ENCODE measurements around the gene ZNF483. TPM values are rescaled to one million over a fixed set of nuclear protein-coding genes. Genes with fewer than 3 reads are reported as not detected.
"Not testable (repeated sequence)": the region's sequence is repeated elsewhere in the genome, so short reads cannot be mapped to it uniquely, and the experiment has no call there.

The ZNF483 gene
- total RNA-seq, 1 experiment from 2014 or later: 0.19 TPM

DNA sequence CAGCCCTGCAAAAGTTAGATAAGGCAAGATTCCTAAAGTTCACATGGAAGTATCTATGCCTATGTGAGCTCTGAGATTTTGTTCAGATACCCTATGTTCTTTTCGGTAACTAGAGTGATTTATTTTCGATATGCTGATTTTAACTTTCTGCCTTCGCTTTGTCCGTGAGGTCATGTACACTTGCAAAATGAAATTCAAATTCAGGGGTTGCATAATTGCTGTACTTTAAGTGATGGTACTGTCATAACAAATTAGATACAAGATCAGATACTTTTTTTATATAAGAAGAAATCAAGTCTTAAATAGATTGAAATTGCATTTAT lies 40.4 kb upstream of the ZNF483 start:
- H3K36me3 ChIP-seq (ENCODE audit: insufficient read depth, low read length): no peaks in the 10 kb centered on the region
- H3K27ac ChIP-seq (ENCODE audit: low read length): peak overlapping the region; percentile 77
- no peak for DNase-seq
- no peaks in the 10 kb centered on the region for H4K20me1 ChIP-seq (ENCODE audit: insufficient read depth, low read depth, low read length)
- peaks cover 41% of the 10 kb centered on the region for H3K79me2 ChIP-seq (ENCODE audit: low read length)
- H3K9me3 ChIP-seq (ENCODE audit: low read length): no peaks in the 10 kb centered on the region
- H3K4me2 ChIP-seq (ENCODE audit: low read depth, low read length, poor library complexity, severe bottlenecking): peak overlapping the region; percentile 94
- H3K9me2 ChIP-seq (replicated peaks; ENCODE audit: insufficient read depth, low read length): no peaks in the 10 kb centered on the region
- H3K27me3 ChIP-seq (ENCODE audit: low read length): no peaks in the 10 kb centered on the region
- peak overlapping the region; percentile 98 for H3K4me3 ChIP-seq (ENCODE audit: low read length)
- H3K9ac ChIP-seq (ENCODE audit: low read length): peak overlapping the region; percentile 95
- H2AFZ ChIP-seq (ENCODE audit: low read length): peak overlapping the region; percentile 98
- H3K4me1 ChIP-seq (ENCODE audit: low read length): peaks cover 18% of the 10 kb centered on the region

DNA sequence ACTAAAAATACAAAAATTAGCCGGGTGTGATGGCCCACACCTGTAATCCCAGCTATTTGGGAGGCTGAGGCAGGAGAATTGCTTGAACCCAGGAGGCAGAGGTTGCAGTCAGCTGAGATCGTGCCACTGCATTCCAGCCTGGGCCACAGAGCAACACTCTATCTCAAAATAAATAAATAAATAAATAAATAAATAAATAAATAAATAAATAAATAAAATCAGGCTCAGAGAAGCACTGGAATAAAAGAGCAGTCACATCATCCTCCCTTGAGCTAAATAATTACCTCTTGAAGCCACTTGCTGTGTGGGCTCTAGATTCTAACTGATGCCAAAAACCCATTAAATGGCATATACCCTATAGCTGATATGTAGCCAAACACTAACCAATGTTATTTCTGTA lies 27.8 kb upstream of the ZNF483 start:
- H3K36me3 ChIP-seq (ENCODE audit: insufficient read depth, low read length); H3K4me3 ChIP-seq (ENCODE audit: low read length); H3K79me2 ChIP-seq (ENCODE audit: low read length); H3K9me2 ChIP-seq (replicated peaks; ENCODE audit: insufficient read depth, low read length); H3K4me2 ChIP-seq (ENCODE audit: low read depth, low read length, poor library complexity, severe bottlenecking); H4K20me1 ChIP-seq (ENCODE audit: insufficient read depth, low read depth, low read length); H3K27ac ChIP-seq (ENCODE audit: low read length); H3K9ac ChIP-seq (ENCODE audit: low read length); H2AFZ ChIP-seq (ENCODE audit: low read length); DNase-seq; H3K9me3 ChIP-seq (ENCODE audit: low read length); H3K4me1 ChIP-seq (ENCODE audit: low read length); H3K27me3 ChIP-seq (ENCODE audit: low read length): not testable (repeated sequence)

DNA sequence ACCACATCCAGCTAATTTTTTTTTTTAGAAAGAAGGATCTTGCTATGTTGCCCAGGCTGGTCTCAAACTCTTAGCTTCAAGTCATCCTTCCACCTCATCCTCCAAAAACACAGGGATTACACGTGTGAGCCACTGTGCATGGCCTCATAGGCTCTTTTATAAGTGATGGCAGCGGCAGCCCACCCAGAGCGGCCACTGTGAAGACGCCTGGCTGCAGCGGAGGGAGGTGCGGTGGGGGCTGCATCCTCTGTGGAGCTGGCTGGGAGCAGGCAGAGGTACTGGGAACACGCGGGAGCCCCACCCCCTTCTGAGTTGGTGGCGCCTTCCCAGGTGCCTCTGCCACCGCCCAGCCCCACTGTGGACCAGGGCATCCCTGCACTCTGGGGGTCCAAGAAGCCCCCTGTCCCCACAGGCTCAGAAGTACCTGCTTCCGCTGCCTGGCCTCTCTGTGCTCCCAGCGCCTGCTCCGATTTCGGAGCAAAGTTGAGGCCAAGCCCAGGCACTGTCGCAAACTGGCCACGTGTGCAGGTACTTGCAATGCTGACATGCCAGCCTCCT lies 23.9 kb upstream of the ZNF483 start:
- Histone ChIP-seq H3K27me3 (ENCODE audit: low read length) (no peaks in the 10 kb centered on the region), H2AFZ (ENCODE audit: low read length) (no peak overlapping the region), H3K9me2 (replicated peaks; ENCODE audit: insufficient read depth, low read length) (no peaks in the 10 kb centered on the region), H3K4me2 (ENCODE audit: low read depth, low read length, poor library complexity, severe bottlenecking) (no peak overlapping the region), H3K9ac (ENCODE audit: low read length) (no peak overlapping the region), H3K4me3 (ENCODE audit: low read length) (no peak overlapping the region), H3K36me3 (ENCODE audit: insufficient read depth, low read length) (no peaks in the 10 kb centered on the region), H3K9me3 (ENCODE audit: low read length) (no peaks in the 10 kb centered on the region), H3K79me2 (ENCODE audit: low read length) (no peaks in the 10 kb centered on the region), H3K4me1 (ENCODE audit: low read length) (peaks cover 4% of the 10 kb centered on the region; the same call in 1 of the 2 replicates), H4K20me1 (ENCODE audit: insufficient read depth, low read depth, low read length) (no peaks in the 10 kb centered on the region), H3K27ac (ENCODE audit: low read length) (no peak overlapping the region)
- DNase-seq: no peak

DNA sequence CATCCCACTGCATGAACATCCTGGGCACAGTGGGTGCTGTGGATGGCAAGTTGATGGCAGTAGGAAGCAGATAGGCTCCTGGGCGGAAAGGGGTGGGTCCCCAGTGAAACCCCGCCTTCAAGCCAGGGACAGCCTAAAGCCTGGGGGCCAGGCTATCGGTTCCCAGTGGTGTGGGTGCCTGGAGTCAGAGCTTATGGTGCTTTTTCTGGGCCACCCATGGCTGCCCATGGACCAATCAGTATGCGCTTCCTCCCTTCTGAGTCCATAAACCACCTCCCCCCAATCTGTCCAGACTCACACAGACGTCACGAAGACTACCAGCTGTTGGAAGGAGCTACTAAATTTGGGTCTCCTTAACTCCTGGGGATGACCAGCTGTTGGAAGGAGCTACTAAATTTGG lies 23.3 kb upstream of the ZNF483 start:
- Histone ChIP-seq H4K20me1 (ENCODE audit: insufficient read depth, low read depth, low read length) (no peaks in the 10 kb centered on the region), H3K4me3 (ENCODE audit: low read length) (no peak overlapping the region), H3K9me3 (ENCODE audit: low read length) (no peaks in the 10 kb centered on the region), H2AFZ (ENCODE audit: low read length) (no peak overlapping the region), H3K4me2 (ENCODE audit: low read depth, low read length, poor library complexity, severe bottlenecking) (no peak overlapping the region), H3K4me1 (ENCODE audit: low read length) (peaks cover 4% of the 10 kb centered on the region; the same call in 1 of the 2 replicates), H3K9me2 (replicated peaks; ENCODE audit: insufficient read depth, low read length) (no peaks in the 10 kb centered on the region), H3K9ac (ENCODE audit: low read length) (no peak overlapping the region), H3K27me3 (ENCODE audit: low read length) (no peaks in the 10 kb centered on the region), H3K79me2 (ENCODE audit: low read length) (no peaks in the 10 kb centered on the region), H3K36me3 (ENCODE audit: insufficient read depth, low read length) (no peaks in the 10 kb centered on the region), H3K27ac (ENCODE audit: low read length) (no peak overlapping the region)
- no peak for DNase-seq

DNA sequence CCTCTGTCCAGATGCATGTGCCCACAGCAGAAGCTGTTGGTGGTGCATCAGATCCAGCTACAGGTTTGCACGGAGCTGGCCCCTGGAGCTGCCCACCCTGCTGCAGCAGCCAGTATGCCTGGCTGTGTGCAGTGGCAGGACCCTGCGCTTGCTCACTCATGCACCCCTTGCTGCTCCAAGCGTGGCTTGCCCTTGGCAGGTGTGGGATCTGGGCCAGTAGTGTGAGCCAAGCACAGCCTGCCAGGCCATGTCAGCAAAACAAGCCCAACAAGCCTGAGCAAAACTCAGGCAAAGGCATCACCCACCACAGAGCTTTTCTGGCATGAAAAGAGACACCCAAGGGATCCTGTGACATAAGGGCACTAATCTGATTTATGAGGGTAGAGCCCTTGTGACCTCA lies 22.5 kb upstream of the ZNF483 start:
- Histone ChIP-seq H3K9me2 (replicated peaks; ENCODE audit: insufficient read depth, low read length) (no peaks in the 10 kb centered on the region), H4K20me1 (ENCODE audit: insufficient read depth, low read depth, low read length) (no peaks in the 10 kb centered on the region), H3K36me3 (ENCODE audit: insufficient read depth, low read length) (no peaks in the 10 kb centered on the region), H3K9me3 (ENCODE audit: low read length) (no peaks in the 10 kb centered on the region), H3K4me1 (ENCODE audit: low read length) (peaks cover 4% of the 10 kb centered on the region; the same call in 1 of the 2 replicates), H3K4me2 (ENCODE audit: low read depth, low read length, poor library complexity, severe bottlenecking) (no peak overlapping the region), H3K27me3 (ENCODE audit: low read length) (no peaks in the 10 kb centered on the region), H2AFZ (ENCODE audit: low read length) (no peak overlapping the region), H3K27ac (ENCODE audit: low read length) (no peak overlapping the region), H3K79me2 (ENCODE audit: low read length) (no peaks in the 10 kb centered on the region), H3K9ac (ENCODE audit: low read length) (no peak overlapping the region), H3K4me3 (ENCODE audit: low read length) (no peak overlapping the region)
- DNase-seq: no peak

DNA sequence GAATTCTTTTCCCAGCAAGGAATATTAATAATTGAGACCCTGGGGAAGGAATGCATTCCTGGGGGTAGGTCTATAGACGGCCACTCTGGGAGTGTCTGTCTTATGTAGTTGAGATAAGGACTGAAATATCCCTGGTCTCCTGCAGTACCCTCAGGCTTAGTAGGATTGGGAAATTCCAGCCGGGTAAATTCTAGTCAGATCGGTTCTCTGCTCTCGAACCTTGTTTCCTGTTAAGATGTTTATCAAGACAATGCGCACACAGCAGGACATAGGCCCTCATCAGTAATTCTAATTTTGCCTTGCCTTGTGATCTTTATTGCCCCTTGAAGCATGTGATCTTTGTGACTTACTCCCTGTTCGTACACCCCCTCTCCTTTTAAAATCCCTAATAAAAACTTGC lies 13.4 kb upstream of the ZNF483 start:
- H3K9me3 ChIP-seq (ENCODE audit: low read length); H3K9ac ChIP-seq (ENCODE audit: low read length); H2AFZ ChIP-seq (ENCODE audit: low read length); H3K27ac ChIP-seq (ENCODE audit: low read length); H3K9me2 ChIP-seq (replicated peaks; ENCODE audit: insufficient read depth, low read length); H3K27me3 ChIP-seq (ENCODE audit: low read length); H4K20me1 ChIP-seq (ENCODE audit: insufficient read depth, low read depth, low read length); H3K4me1 ChIP-seq (ENCODE audit: low read length); H3K4me3 ChIP-seq (ENCODE audit: low read length); H3K4me2 ChIP-seq (ENCODE audit: low read depth, low read length, poor library complexity, severe bottlenecking); H3K36me3 ChIP-seq (ENCODE audit: insufficient read depth, low read length); H3K79me2 ChIP-seq (ENCODE audit: low read length); DNase-seq: not testable (repeated sequence)

DNA sequence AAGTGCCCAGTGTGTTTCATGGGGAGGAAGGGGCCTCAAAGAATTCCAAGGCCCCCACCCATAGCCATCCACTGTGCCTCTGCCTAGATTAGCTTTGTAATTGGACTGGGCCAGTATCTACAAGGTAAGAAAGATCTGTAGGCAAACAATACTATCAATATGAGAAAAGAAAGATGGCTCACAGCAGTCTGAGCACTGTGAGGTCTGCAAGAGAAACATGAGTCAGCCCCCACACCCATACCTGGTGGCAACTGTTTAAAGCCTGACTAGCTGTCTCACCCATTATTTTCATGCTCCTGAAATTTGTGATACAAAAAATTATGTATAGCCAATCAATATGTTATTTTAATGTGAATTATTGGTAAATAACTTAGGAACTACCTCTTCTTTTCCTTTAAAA lies 10.0 kb upstream of the ZNF483 start:
- Histone ChIP-seq H3K27ac (ENCODE audit: low read length) (no peak overlapping the region), H3K36me3 (ENCODE audit: insufficient read depth, low read length) (no peaks in the 10 kb centered on the region), H4K20me1 (ENCODE audit: insufficient read depth, low read depth, low read length) (no peaks in the 10 kb centered on the region), H2AFZ (ENCODE audit: low read length) (no peak overlapping the region), H3K4me1 (ENCODE audit: low read length) (no peaks in the 10 kb centered on the region), H3K4me2 (ENCODE audit: low read depth, low read length, poor library complexity, severe bottlenecking) (no peak overlapping the region), H3K4me3 (ENCODE audit: low read length) (no peak overlapping the region), H3K9me3 (ENCODE audit: low read length) (no peaks in the 10 kb centered on the region), H3K79me2 (ENCODE audit: low read length) (no peaks in the 10 kb centered on the region), H3K9me2 (replicated peaks; ENCODE audit: insufficient read depth, low read length) (no peaks in the 10 kb centered on the region), H3K9ac (ENCODE audit: low read length) (no peak overlapping the region), H3K27me3 (ENCODE audit: low read length) (no peaks in the 10 kb centered on the region)
- no peak for DNase-seq

DNA sequence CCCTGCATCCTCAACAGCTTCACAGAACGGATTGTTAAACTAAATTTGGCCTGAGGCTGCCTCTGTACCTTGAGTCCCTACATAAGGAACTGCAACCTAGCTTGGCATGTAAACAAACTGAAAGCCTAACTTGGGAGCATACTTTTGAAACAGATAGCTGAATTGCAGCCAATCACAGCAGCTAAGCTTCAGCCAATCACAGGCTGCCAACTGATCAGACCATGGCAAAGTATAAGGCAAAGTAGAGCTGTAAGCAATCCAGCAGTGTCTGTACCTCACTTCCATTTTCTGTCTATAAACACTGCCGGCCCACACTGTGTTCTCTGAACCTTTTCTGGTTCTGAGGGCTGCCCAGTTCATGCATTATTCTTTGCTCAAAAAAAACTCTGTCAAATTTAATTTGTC lies 8.9 kb upstream of the ZNF483 start:
- Histone ChIP-seq H3K79me2 (ENCODE audit: low read length) (no peaks in the 10 kb centered on the region), H4K20me1 (ENCODE audit: insufficient read depth, low read depth, low read length) (no peaks in the 10 kb centered on the region), H3K9me2 (replicated peaks; ENCODE audit: insufficient read depth, low read length) (no peaks in the 10 kb centered on the region), H3K27me3 (ENCODE audit: low read length) (no peaks in the 10 kb centered on the region), H3K9ac (ENCODE audit: low read length) (no peak overlapping the region), H3K4me3 (ENCODE audit: low read length) (no peak overlapping the region), H3K4me2 (ENCODE audit: low read depth, low read length, poor library complexity, severe bottlenecking) (no peak overlapping the region), H3K9me3 (ENCODE audit: low read length) (no peaks in the 10 kb centered on the region), H3K36me3 (ENCODE audit: insufficient read depth, low read length) (no peaks in the 10 kb centered on the region), H2AFZ (ENCODE audit: low read length) (0 out of 2 replicates have a peak overlapping the region, but pooled peaks have one; percentile 48), H3K4me1 (ENCODE audit: low read length) (no peaks in the 10 kb centered on the region), H3K27ac (ENCODE audit: low read length) (no peak overlapping the region)
- DNase-seq: peak; percentile 46

DNA sequence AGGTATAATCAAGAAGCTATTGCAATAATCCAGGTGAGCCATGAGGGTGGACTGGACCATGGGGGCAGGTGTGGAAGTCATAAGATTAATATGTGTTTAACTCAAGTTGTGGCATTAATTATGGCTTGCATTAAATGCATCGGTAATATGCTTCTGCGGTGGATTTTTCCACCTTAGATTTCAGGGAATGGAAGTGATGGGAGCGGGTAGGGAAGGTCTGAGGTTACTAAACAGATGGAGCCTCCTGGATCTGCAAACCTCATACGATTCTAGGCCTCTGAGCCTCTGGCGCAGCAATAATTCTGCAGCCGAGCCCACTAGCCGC lies 286 bp upstream of the ZNF483 start:
- no peaks in the 10 kb centered on the region for H3K9me3 ChIP-seq (ENCODE audit: low read length)
- no peak overlapping the region for H3K27ac ChIP-seq (ENCODE audit: low read length)
- H3K79me2 ChIP-seq (ENCODE audit: low read length): no peaks in the 10 kb centered on the region
- H3K4me2 ChIP-seq (ENCODE audit: low read depth, low read length, poor library complexity, severe bottlenecking): no peak overlapping the region
- no peaks in the 10 kb centered on the region for H3K27me3 ChIP-seq (ENCODE audit: low read length)
- no peaks in the 10 kb centered on the region for H4K20me1 ChIP-seq (ENCODE audit: insufficient read depth, low read depth, low read length)
- H3K36me3 ChIP-seq (ENCODE audit: insufficient read depth, low read length): no peaks in the 10 kb centered on the region
- H3K9ac ChIP-seq (ENCODE audit: low read length): no peak overlapping the region
- no peak overlapping the region for H2AFZ ChIP-seq (ENCODE audit: low read length)
- no peak overlapping the region for H3K4me3 ChIP-seq (ENCODE audit: low read length)
- no peak for DNase-seq
- no peaks in the 10 kb centered on the region for H3K4me1 ChIP-seq (ENCODE audit: low read length)
- no peaks in the 10 kb centered on the region for H3K9me2 ChIP-seq (replicated peaks; ENCODE audit: insufficient read depth, low read length)
